Small intestine (tissue), 7 donors: ENCODE measurements around the gene SIGLEC7. TPM values are rescaled to one million over a fixed set of nuclear protein-coding genes. Genes with fewer than 3 reads are reported as not detected.

Experiments
- DNase-seq, 2 donors: peaks; one replicate each; pipeline versions ENCODE4 v3.0.0 to v3.0.0-alpha.2; 2013
- FAIRE-seq: peaks from 2 replicates; lab custom pipeline; 2012; peaks lifted over from hg19 to GRCh38; lab: Jason Lieb, UNC
- H3K27ac ChIP-seq, 3 donors: one replicate each; pipeline ENCODE4 v1.5.1; 2013; ENCODE audit warnings: low read length in 2 of 3, mild to moderate bottlenecking in 2 of 3, control low read depth in 1 of 3, inconsistent platforms in 1 of 3, low read depth in 1 of 3, moderate library complexity in 1 of 3
- H3K27me3 ChIP-seq, 3 donors: one replicate each; pipeline ENCODE4 v1.6.1; 2013; ENCODE audit warnings: low read length in 3 of 3, inconsistent platforms in 1 of 3; ENCODE audit not compliant: control insufficient read depth in 3 of 3, insufficient read depth in 3 of 3
- H3K36me3 ChIP-seq, 3 donors: one replicate each; pipeline ENCODE4 v1.6.1; 2013; ENCODE audit warnings: low read length in 3 of 3, inconsistent platforms in 1 of 3, low read depth in 1 of 3, mild to moderate bottlenecking in 1 of 3, moderate library complexity in 1 of 3; ENCODE audit not compliant: control insufficient read depth in 3 of 3, insufficient read depth in 2 of 3
- H3K4me1 ChIP-seq, 3 donors: one replicate each; pipeline ENCODE4 v1.6.1; 2013; ENCODE audit warnings: low read length in 2 of 3, inconsistent platforms in 1 of 3, low read depth in 1 of 3, mild to moderate bottlenecking in 1 of 3, moderate library complexity in 1 of 3; ENCODE audit not compliant: control insufficient read depth in 3 of 3, insufficient read depth in 2 of 3
- H3K4me3 ChIP-seq, 3 donors: one replicate each; pipeline ENCODE4 v1.5.1; 2013; ENCODE audit warnings: low read length in 3 of 3, control low read depth in 1 of 3, inconsistent platforms in 1 of 3, low read depth in 1 of 3, mild to moderate bottlenecking in 1 of 3, moderate library complexity in 1 of 3
- H3K9me3 ChIP-seq, 2 donors: one replicate each; pipeline ENCODE4 v1.6.1; 2013; ENCODE audit warnings: low read depth in 1 of 2, low read length in 1 of 2; ENCODE audit not compliant: control insufficient read depth in 2 of 2, insufficient read depth in 1 of 2
- WGBS, 3 donors: extraction: QIAGEN DNeasy Blood & Tissue Kit; methylation state at CpG; one replicate each; pipeline ENCODE4 v1.1.7; 2013; 5-methylcytosine and 5-hydroxymethylcytosine counted together
- polyA plus RNA-seq, 4 donors: library from polyadenylated mRNA; stranded (reverse) in 3 of 4; unstranded in 1 of 4; fragments of 200-250 nt in 3 of 4; fragments of 120-200 nt in 1 of 4; gene quantifications; one replicate each; pipeline versions ENCODE4 v1.2.1 to v1.2.3, GENCODE V29; 2013
- donor health status: healthy with polysubstance abuse.
- donor health status: control.
- donor health status: control.
- donor health status: Bipolar disorder and iron deficiency.
- donor health status: healthy.

The SIGLEC7 gene
- polyA plus RNA-seq, 4 donors = 0.45 to 1.9 (median 1.3) TPM

GRCh38 chr19:51122112-51122981, 19.8 kb upstream of the SIGLEC7 start:
- 64 to 72% (median 72%) methylated on average over 22 of the region's 22 CpGs for WGBS, 3 donors
- no peaks in the 10 kb centered on the region for H3K9me3 ChIP-seq
- peaks cover 0 to 2% (median 0%) of the 10 kb centered on the region in 3 donors for H3K27me3 ChIP-seq
- FAIRE-seq (no peak), DNase-seq (no peak)
- no peak overlapping the region for H3K4me3 ChIP-seq
- H3K27ac ChIP-seq = peak overlapping the region in 1 of 3 donors; percentile 59
- H3K4me1 ChIP-seq = no peaks in the 10 kb centered on the region
- H3K36me3 ChIP-seq = no peaks in the 10 kb centered on the region

GRCh38 chr19:51123381-51123800, 18.7 kb upstream of the SIGLEC7 start:
- Histone ChIP-seq H3K4me3 (no peak overlapping the region), H3K9me3 (no peaks in the 10 kb centered on the region), H3K27me3 (peaks cover 0 to 2% (median 0%) of the 10 kb centered on the region in 3 donors), H3K27ac (peak overlapping the region in 1 of 3 donors; percentile 47), H3K36me3 (no peaks in the 10 kb centered on the region), H3K4me1 (no peaks in the 10 kb centered on the region)
- WGBS, 3 donors = 34 to 62% (median 54%) methylated on average over 6 of the region's 6 CpGs
- FAIRE-seq = no peak
- no peak for DNase-seq

GRCh38 chr19:51123802-51124201, 18.3 kb upstream of the SIGLEC7 start:
- FAIRE-seq (no peak), DNase-seq (no peak)
- Histone ChIP-seq H3K27ac (no peak overlapping the region), H3K27me3 (peaks cover 0 to 2% (median 0%) of the 10 kb centered on the region in 3 donors), H3K4me3 (no peak overlapping the region), H3K36me3 (no peaks in the 10 kb centered on the region), H3K9me3 (no peaks in the 10 kb centered on the region), H3K4me1 (peaks cover 0 to 3% (median 0%) of the 10 kb centered on the region in 3 donors)
- 74 to 78% (median 78%) methylated on average over 9 of the region's 9 CpGs for WGBS, 3 donors

DNA sequence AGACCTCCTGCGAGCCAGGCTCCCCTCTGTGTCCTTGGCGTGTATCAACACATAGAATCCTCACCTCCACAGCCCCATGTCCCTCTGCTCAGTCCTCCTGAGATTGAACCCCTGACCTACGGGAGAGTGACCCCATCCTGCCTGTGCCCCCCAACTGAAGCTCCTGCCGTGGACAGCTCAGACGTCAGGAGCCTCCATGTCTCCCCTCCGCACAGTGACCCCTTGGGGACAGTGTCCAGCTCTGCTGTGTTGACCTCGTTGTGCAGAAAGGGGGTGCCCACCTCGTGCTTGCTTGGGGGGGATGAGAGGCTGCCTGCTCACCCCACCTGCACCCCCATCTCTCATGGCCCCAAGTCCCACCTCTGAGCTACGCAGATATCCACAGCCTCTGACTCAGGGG, 17.9 kb upstream of the SIGLEC7 start:
- peak overlapping the region in 1 of 3 donors; percentile 32 for H3K27ac ChIP-seq
- WGBS, 3 donors = 73 to 86% (median 81%) methylated on average over 9 of the region's 9 CpGs

GRCh38 chr19:51124729-51125128, 17.4 kb upstream of the SIGLEC7 start, which contains the start of gene SIGLEC9:
TSS of gene SIGLEC9 (plus strand) at chr19:51124906. CDS start at chr19:51124975, 69 bp downstream.
- Histone ChIP-seq H3K4me1 (peaks cover 0 to 3% (median 0%) of the 10 kb centered on the region in 3 donors), H3K27ac (peak within 1 kb of the TSS in 1 of 3 donors; percentile 32), H3K4me3 (no peak within 1 kb of the TSS), H3K27me3 (peaks cover 0 to 2% (median 0%) of the 10 kb centered on the region in 3 donors), H3K36me3 (no peaks in the 10 kb centered on the region), H3K9me3 (no peaks in the 10 kb centered on the region)
- no peak for FAIRE-seq
- 62 to 78% (median 70%) methylated on average over 13 to 14 of the region's 14 CpGs for WGBS, 3 donors
- DNase-seq = no peak

More for the DNA sequence above, 17.9 kb upstream of the SIGLEC7 start:
- H3K36me3 ChIP-seq = no peaks in the 10 kb centered on the region
- H3K9me3 ChIP-seq = no peaks in the 10 kb centered on the region
- DNase-seq (no peak), FAIRE-seq (no peak)
- no peak overlapping the region for H3K4me3 ChIP-seq
- H3K27me3 ChIP-seq = peaks cover 0 to 2% (median 0%) of the 10 kb centered on the region in 3 donors
- peaks cover 0 to 3% (median 0%) of the 10 kb centered on the region in 3 donors for H3K4me1 ChIP-seq

- Histone ChIP-seq H3K27ac (peak overlapping the region in 1 of 3 donors; percentile 27), H3K36me3 (no peaks in the 10 kb centered on the region), H3K9me3 (no peaks in the 10 kb centered on the region), H3K4me1 (peaks cover 0 to 3% (median 0%) of the 10 kb centered on the region in 3 donors), H3K27me3 (peaks cover 0 to 2% (median 0%) of the 10 kb centered on the region in 3 donors), H3K4me3 (no peak overlapping the region)
- no peak for FAIRE-seq
- 81 to 93% (median 83%) methylated on average over 15 to 16 of the region's 16 CpGs for WGBS, 3 donors
- no peak for DNase-seq
Observed at GRCh38 chr19:51125421-51126075, 16.6 kb upstream of the SIGLEC7 start.

- no peak overlapping the region for H3K27ac ChIP-seq
- DNase-seq (no peak), FAIRE-seq (no peak)
- peaks cover 0 to 2% (median 0%) of the 10 kb centered on the region in 3 donors for H3K27me3 ChIP-seq
- WGBS, 3 donors = 56 to 66% (median 64%) methylated on average over 6 of the region's 6 CpGs
- no peaks in the 10 kb centered on the region for H3K9me3 ChIP-seq
- H3K4me1 ChIP-seq = peaks cover 0 to 5% (median 0%) of the 10 kb centered on the region in 3 donors
- no peaks in the 10 kb centered on the region for H3K36me3 ChIP-seq
- no peak overlapping the region for H3K4me3 ChIP-seq
Observed at GRCh38 chr19:51127032-51127431, 15.1 kb upstream of the SIGLEC7 start.

DNA sequence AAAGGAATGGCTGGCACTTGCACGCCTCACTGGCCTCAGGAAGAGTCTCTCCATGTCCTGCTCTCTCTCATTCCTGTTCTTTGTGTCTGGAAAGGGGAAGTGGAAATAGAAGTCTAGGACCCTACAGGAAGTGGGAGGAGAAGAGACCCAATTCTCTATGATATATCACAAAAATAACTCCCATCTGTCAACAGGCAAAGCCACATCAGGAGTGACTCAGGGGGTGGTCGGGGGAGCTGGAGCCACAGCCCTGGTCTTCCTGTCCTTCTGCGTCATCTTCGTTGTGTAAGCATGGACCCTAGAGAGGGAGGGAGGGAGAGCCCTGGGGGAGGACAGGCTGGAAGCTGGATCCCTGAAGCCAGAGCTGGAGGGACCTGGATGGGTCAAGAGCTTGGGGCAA, 14.3 kb upstream of the SIGLEC7 start:
- Histone ChIP-seq H3K9me3 (no peaks in the 10 kb centered on the region), H3K27ac (peak overlapping the region in 1 of 3 donors; percentile 38), H3K4me1 (peaks cover 0 to 7% (median 0%) of the 10 kb centered on the region in 3 donors), H3K36me3 (no peaks in the 10 kb centered on the region), H3K27me3 (no peaks in the 10 kb centered on the region), H3K4me3 (no peak overlapping the region)
- DNase-seq (no peak), FAIRE-seq (no peak)
- 64 to 80% (median 74%) methylated on average over 4 of the region's 4 CpGs for WGBS, 3 donors
